KMS-11 (cell line): ENCODE data around the gene SPOPL.
"Not testable (repeated sequence)": the region's sequence is repeated elsewhere in the genome, so short reads cannot be mapped to it uniquely, and the experiment has no call there.

Experiments
- H2AFZ ChIP-seq: fragments of 200-600 bp; sonication (generic); 2 replicates; pipeline ENCODE4 v1.6.1; 2016; ENCODE audit warnings: antibody characterized with exemption, mixed run types, low read depth
- H3K27ac ChIP-seq: fragments of 200-600 bp; sonication (generic); 2 replicates; pipeline ENCODE4 v1.6.1; 2016; ENCODE audit warnings: mild to moderate bottlenecking, mixed run types
- H3K27me3 ChIP-seq: fragments of 200-600 bp; sonication (generic); 2 replicates; pipeline ENCODE4 v1.6.1; 2017; ENCODE audit warnings: mild to moderate bottlenecking, low read depth, mixed run types, moderate library complexity; ENCODE audit not compliant: insufficient read depth
- H3K36me3 ChIP-seq: fragments of 200-600 bp; sonication (generic); 2 replicates; pipeline ENCODE4 v1.6.1; 2017; ENCODE audit warnings: mild to moderate bottlenecking, mixed run types; ENCODE audit not compliant: insufficient read depth
- H3K4me1 ChIP-seq: fragments of 200-600 bp; sonication (generic); 2 replicates; pipeline ENCODE4 v1.6.1; 2016; ENCODE audit warnings: mild to moderate bottlenecking, low read depth, mixed run types; ENCODE audit not compliant: poor library complexity, severe bottlenecking
- H3K4me2 ChIP-seq: fragments of 200-600 bp; sonication (generic); 2 replicates; pipeline ENCODE4 v1.7.0; 2016; ENCODE audit warnings: mild to moderate bottlenecking, mixed run types
- H3K4me3 ChIP-seq: fragments of 200-600 bp; sonication (generic); IDR thresholded peaks from 2 replicates; pipeline ENCODE4 v1.6.1; 2017; ENCODE audit warnings: low read depth, low read length, mixed read lengths; ENCODE audit not compliant: insufficient read depth
- H3K79me2 ChIP-seq: fragments of 200-600 bp; sonication (generic); 2 replicates; pipeline ENCODE4 v1.6.1; 2016; ENCODE audit warnings: low read depth, mixed run types; ENCODE audit not compliant: insufficient read depth
- H3K9ac ChIP-seq: fragments of 200-600 bp; sonication (generic); 2 replicates; pipeline ENCODE4 v1.6.1; 2016; ENCODE audit warnings: mild to moderate bottlenecking, mixed run types
- H4K20me1 ChIP-seq: fragments of 200-600 bp; sonication (generic); 2 replicates; pipeline ENCODE4 v1.6.1; 2016; ENCODE audit warnings: mild to moderate bottlenecking, mixed run types; ENCODE audit not compliant: insufficient read depth
- CTCF ChIP-seq: fragments of 200-600 bp; sonication (generic); conservative IDR thresholded peaks from 2 replicates; pipeline ENCODE4 v1.6.1; 2017; ENCODE audit warnings: low read depth, mild to moderate bottlenecking, antibody characterized with exemption, low read length, moderate library complexity, mixed read lengths

SPOPL gene

DNA sequence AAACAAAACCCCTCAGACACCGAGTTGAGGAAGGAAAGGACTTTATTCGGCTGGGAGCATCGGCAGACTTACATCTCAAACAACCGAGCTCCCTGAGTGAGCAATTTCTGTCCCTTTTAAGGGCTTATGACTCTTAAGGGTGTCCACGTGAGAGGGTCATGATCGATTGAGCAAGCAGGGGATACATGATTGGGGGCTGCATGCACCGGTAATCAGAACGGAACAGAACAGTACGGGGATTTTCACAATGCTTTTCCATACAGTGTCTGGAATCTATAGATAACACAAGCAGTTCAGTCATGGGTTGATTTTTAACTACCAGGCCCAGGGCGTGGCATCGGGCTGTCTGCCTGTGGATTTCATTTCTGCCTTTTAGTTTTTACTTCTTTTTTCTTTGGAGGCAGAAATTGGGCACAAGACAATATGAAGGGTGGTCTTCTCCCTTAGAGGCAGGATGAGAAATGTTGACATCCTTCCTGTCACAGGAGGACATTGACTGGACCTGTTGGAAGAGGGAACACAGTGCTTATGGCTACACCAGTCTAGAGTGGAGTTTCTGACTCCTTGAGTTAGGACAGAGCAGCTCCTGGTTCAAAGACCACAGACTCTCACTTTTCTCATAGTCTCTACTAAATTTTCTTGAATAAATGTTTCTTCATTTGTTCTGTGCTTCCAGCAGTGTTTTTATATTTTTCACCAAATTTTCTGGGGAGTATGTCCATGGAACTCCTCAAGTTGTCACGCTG lies 35.8 kb downstream of the SPOPL start:
- no peak for TF ChIP-seq CTCF
- Histone ChIP-seq H3K4me1 (peaks cover 26% of the 10 kb centered on the region), H3K4me3 (no peak overlapping the region), H2AFZ (no peak overlapping the region), H3K27me3 (no peaks in the 10 kb centered on the region), H3K27ac (no peak overlapping the region), H3K36me3 (no peaks in the 10 kb centered on the region), H3K9ac (no peak overlapping the region), H3K79me2 (no peaks in the 10 kb centered on the region; the same call in 1 of the 2 replicates), H4K20me1 (no peaks in the 10 kb centered on the region), H3K4me2 (no peak overlapping the region)

DNA sequence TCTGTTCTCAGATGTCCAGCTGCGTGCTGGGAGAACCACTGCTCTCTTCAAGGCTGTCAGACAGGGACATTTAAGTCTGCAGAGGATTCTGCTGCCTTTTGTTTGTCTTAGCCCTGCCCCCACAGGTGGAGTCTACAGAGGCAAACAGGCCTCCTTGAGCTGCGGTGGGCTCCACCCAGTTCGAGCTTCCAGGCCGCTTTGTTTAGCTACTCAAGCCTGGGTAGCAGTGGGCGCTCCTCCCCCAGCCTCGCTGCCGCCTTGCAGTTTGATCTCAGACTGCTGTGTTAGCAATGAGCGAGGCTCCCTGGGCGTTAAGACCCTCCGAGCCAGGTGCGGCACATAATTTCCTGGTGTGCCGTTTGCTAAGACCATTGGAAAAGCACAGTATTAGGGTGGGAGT lies 42.6 kb downstream of the SPOPL start:
- H3K9ac ChIP-seq, H3K79me2 ChIP-seq, H3K27ac ChIP-seq, H3K36me3 ChIP-seq, H3K4me2 ChIP-seq, H3K27me3 ChIP-seq, H4K20me1 ChIP-seq, H3K4me3 ChIP-seq, H2AFZ ChIP-seq, H3K4me1 ChIP-seq: not testable (repeated sequence)

DNA sequence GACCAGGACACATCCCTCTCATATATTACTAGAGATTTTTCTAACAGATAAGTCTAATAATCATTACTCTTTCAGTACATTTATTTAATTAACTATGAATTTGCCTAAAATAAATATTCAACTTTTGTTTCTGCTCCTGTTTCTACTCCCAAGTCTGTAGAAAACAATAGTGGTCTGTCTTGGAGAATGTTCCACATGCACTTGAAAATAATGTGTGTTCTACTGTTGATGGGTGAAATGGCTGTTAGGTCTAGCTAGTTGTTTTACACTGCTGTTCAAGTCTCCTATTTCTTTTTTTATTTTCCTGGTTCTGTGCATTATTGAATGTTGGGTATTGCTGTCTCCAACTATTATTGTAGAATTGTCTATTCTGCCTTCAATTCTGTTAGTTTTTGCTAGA lies 47.2 kb downstream of the SPOPL start:
- TF ChIP-seq CTCF, result no peak
- Histone ChIP-seq H3K9ac (no peak overlapping the region), H3K4me1 (no peaks in the 10 kb centered on the region), H4K20me1 (no peaks in the 10 kb centered on the region), H3K4me2 (no peak overlapping the region), H3K36me3 (no peaks in the 10 kb centered on the region), H3K27ac (no peak overlapping the region), H3K4me3 (no peak overlapping the region), H2AFZ (no peak overlapping the region), H3K79me2 (no peaks in the 10 kb centered on the region; the same call in 1 of the 2 replicates), H3K27me3 (no peaks in the 10 kb centered on the region)

- Histone ChIP-seq H3K36me3 (no peaks in the 10 kb centered on the region), H2AFZ (no peak overlapping the region), H3K79me2 (no peaks in the 10 kb centered on the region; the same call in 1 of the 2 replicates), H4K20me1 (no peaks in the 10 kb centered on the region), H3K4me1 (no peaks in the 10 kb centered on the region), H3K4me3 (no peak overlapping the region), H3K9ac (no peak overlapping the region), H3K27me3 (no peaks in the 10 kb centered on the region), H3K27ac (no peak overlapping the region), H3K4me2 (no peak overlapping the region)
- no peak for TF ChIP-seq CTCF
Observed at GRCh38 chr2:138550172-138550571, 48.6 kb downstream of the SPOPL start.

DNA sequence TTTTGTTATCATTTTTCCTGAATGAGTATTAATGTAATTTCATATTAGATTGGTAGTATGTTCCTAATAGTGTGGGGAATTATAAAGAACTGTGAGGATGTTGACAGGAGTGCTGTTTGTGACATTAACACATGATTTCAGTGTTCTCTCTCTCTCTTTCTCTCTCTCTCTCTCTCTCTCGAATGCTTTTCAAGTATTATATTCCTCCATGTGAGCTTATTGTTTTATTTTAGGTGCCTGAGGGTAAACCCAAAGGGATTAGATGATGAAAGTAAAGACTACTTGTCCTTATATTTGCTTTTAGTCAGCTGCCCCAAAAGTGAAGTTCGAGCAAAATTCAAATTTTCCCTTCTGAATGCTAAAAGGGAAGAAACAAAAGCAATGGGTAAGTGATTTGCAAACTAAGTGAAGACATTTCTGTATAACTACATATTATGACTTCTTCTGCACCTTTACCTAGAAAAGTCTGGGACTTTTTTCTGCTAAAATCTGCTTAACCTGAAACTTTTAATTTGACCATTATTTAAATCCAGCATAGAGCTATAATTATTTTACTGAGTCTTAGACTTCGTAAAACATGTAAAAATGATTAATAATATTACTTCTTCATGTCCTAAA lies 49.2 kb downstream of the SPOPL start:
- H3K36me3 ChIP-seq, result no peaks in the 10 kb centered on the region
- no peaks in the 10 kb centered on the region; the same call in 1 of the 2 replicates for H3K79me2 ChIP-seq
- H3K9ac ChIP-seq, result no peak overlapping the region
- no peaks in the 10 kb centered on the region for H4K20me1 ChIP-seq
- no peaks in the 10 kb centered on the region for H3K27me3 ChIP-seq
- no peak overlapping the region for H3K4me3 ChIP-seq
- H2AFZ ChIP-seq, result no peak overlapping the region
- no peak overlapping the region for H3K4me2 ChIP-seq
- TF ChIP-seq CTCF, result no peak
- no peak overlapping the region for H3K27ac ChIP-seq
- H3K4me1 ChIP-seq, result no peaks in the 10 kb centered on the region
